ENCODE data around the gene PHKA1.
"Not testable (repeated sequence)": the region's sequence is repeated elsewhere in the genome, so short reads cannot be mapped to it uniquely, and the experiment has no call there.

The PHKA1 gene

DNA sequence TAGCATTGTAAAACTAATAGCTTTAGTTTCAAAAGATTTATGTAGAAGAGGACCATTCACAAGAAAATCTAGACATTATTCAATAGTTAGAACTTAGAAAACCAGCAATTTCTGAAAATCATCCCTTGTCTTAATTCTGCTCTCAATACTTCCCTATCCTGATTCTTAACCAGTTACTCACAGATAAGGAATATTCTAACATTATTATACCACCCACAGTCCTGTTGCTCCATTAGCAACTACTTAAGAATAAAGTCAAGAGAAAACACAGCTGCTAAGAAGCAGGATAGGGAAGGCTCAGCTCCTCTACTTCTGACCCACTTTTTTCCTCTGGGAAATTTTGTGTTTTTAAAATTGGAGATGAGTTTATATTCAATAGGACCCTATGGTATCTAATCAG is 47.7 kb downstream of the PHKA1 start:
- DNase-seq (ENCODE audit: low read depth) = no peak

- no peak for DNase-seq (ENCODE audit: low read depth)
Measured at GRCh38 chrX:72663737-72664136, 50.4 kb downstream of the PHKA1 start.

DNA sequence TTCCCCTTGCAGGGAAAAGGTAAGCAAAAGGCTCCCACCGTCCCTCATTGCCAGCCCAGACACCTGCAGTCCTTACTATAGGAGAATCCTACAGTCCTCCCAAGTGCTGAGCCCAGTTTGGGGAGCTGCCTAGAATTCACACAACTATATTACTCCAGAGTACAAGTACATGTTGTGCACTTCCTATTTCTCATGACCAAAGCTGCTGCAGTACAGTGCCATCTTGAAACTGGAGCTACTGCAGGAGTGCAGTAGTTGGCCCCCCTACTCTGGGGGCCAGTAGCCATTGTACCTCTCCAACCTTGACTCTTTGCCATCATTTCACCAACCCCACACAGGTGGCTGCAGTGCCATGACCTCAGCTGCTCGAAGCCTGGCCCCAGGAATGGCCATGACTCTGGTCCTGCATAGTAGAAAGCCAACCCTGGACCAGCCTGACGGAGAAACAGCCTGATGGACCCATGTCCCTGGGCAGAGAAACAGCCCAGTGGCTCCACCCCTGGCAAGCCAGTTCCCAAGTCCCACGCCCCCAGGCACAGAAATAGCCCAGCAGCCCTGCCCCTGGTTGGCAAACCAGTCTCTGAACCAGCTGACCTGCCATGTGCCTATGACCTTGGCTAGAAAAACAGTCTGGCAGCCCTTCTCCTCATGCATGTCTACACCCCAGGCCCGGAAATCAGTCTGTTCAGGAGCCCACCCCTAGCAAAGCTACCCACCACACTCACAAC is 51.9 kb downstream of the PHKA1 start:
- no peak for DNase-seq (ENCODE audit: low read depth)

GRCh38 chrX:72659723-72660122 is 54.4 kb downstream of the PHKA1 start:
- no peak for DNase-seq (ENCODE audit: low read depth)

- DNase-seq (ENCODE audit: low read depth) = no peak
Measured at GRCh38 chrX:72652082-72652481, 62.0 kb downstream of the PHKA1 start.

DNA sequence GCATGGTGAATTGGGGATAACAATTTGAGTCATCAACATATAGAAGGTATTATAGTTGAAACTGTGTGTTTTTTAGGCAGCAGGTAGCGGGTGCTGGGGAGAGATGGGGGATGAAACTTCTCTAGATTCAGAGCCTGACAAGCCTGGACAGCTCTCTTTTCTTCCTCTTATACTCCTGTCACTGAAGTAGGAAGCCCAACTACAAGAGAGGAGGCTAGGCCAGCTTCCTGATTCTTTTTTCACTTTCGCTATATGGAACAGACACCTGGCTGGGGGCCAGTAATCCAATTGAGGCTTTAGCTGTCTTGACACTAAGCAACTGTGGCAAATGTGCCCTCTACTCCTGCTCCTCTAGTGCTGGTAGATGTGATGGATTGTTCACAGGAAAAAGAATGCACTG is 69.2 kb downstream of the PHKA1 start:
- no peak for DNase-seq (ENCODE audit: low read depth)

- DNase-seq (ENCODE audit: low read depth) = no peak
Measured at GRCh38 chrX:72641611-72642010, 72.5 kb downstream of the PHKA1 start.

- DNase-seq (ENCODE audit: low read depth) = no peak
Measured at GRCh38 chrX:72635930-72636329, 78.2 kb downstream of the PHKA1 start.

GRCh38 chrX:72634331-72634730 is 79.8 kb downstream of the PHKA1 start:
- no peak for DNase-seq (ENCODE audit: low read depth)

GRCh38 chrX:72630185-72630584 is 83.9 kb downstream of the PHKA1 start:
- no peak for DNase-seq (ENCODE audit: low read depth)

DNA sequence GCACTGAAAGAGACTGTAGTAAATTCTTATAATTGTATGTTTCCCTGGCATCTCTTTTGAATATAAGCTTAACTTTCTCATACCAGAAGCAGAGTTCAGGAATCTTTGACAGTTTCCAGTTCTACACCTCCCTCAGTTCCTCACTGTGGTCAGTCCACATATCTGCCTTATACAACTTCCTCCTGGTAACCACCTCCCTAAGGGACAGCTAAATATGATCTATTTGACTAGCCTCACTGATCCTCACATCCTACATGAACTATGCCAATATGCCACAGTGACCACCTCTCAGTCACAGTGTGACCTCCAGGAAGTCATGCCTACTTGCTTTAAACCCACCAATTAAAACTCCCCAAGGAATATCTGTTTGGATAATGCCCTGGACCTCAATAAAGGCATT is 89.9 kb downstream of the PHKA1 start:
- no peak for DNase-seq (ENCODE audit: low read depth)

- no peak for DNase-seq (ENCODE audit: low read depth)
Measured at GRCh38 chrX:72621625-72622485, 92.3 kb downstream of the PHKA1 start.

DNA sequence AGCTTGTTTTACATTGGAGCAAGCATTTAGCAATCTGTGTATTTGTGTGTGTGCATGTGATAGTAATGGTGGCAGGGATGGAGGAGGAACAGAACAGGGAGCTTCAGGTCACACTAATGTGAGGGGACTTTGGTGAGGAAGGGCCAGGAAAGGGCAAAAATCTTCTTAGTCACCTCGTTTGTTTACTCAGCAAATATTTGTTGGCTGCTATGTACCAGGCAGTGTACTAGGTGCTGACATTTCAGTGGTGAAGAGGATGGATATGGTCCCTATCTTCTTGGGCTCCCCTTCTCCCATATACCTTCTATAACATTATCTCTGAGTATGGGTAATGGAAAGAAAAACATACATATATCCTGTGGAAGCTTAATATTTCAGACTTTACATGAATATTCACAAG is 92.9 kb downstream of the PHKA1 start:
- no peak for DNase-seq (ENCODE audit: low read depth)

- DNase-seq (ENCODE audit: low read depth) = no peak
Measured at GRCh38 chrX:72620550-72621145, 93.5 kb downstream of the PHKA1 start.

DNA sequence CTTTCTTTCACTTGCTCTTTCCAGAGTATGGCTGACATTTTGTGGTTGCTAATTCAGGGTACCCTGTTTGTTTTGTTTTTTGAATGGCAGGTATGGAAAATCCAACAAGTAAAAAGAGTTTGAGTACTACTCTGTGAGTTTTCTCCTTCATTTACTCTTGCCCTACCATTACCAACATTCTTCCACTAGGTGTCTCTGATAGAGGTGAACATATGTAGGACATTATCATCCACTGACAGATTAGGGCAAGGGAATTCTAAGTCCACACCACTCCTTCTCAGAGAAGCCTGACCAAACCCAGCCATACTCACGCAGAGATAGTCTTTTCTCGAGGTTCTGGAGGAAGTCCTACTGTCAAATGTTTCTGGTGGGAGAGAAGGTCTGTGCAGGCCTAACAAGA is 104.8 kb downstream of the PHKA1 start:
- no peak for DNase-seq (ENCODE audit: low read depth)

- no peak for DNase-seq (ENCODE audit: low read depth)
Measured at GRCh38 chrX:72604705-72605104, 109.4 kb downstream of the PHKA1 start.

DNA sequence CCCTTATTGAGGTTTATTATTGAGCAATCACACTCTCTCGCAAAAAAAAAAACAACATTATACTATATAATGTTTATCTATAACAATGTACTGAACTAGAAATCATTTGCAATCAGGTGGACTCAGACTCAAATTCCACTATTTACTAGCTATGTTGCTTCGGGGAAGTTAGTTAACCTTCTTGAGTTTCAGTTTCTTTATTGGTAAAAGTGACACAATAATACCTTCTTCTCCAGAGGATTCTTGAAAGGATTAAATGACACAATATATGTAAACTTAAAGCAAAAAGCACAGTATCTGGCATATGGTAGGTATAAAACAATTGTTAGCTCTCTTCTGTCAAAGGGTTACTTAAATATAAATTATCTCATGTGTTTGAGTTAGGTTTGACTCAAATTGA is 110.0 kb downstream of the PHKA1 start:
- no peak for DNase-seq (ENCODE audit: low read depth)

DNA sequence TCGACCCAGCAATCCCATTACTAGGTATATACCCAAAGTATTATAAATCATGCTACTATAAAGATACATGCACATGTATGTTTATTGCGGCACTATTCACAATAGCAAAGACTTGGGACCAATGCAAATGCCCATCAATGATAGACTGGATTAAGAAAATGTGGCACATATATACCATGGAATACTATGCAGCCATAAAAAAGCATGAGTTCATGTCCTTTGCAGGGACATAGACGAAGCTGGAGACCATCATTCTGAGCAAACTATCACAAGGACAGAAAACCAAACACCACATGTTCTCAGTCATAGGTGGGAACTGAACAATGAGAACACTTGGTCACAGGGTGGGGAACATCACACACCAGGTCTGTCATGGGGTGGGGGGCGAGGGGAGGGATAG is 123.1 kb downstream of the PHKA1 start:
- DNase-seq (ENCODE audit: low read depth) = not testable (repeated sequence)

GRCh38 chrX:72584163-72584562 is 129.9 kb downstream of the PHKA1 start:
- DNase-seq (ENCODE audit: low read depth) = no peak

DNA sequence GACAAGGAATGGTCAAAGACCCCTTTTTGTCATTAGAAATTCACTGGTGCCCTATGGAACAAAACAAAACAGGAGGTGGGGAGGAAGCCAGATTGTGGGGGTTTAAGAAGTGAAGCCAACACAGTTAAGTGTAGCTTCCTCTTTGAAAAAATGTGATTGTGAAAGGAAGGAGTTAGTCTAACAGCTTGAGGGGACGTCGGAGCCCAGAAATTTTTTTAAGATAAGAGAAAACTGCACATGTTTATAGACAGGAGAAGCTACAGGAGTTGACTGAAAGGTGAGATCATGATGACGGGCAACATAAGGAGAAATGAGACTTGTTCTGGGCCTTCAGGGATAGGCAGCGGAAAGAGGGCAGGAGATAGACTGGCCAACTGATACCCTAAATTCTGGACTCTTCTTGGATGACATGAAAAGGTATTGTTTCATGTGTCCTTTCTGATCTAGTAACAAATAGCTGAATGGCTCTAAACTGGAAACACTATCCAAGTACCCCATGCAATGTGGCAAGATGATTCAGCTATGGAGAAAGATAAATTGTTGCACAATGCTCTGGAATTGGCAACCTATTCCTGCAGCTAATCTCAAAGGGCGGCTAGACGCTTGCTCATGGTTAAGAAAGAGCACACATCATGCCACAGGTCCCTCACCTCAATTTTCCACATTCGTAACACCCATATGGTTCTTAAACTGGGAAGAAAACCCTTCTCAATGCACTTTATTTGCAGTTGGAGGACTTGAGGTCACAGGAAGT is 137.8 kb downstream of the PHKA1 start:
- DNase-seq (ENCODE audit: low read depth) = no peak

- no peak for DNase-seq (ENCODE audit: low read depth)
Measured at GRCh38 chrX:72573158-72573511, 141.0 kb downstream of the PHKA1 start.

Measured in stimulated activated CD8-positive, alpha-beta memory T cell treated with anti-CD3 and anti-CD28 coated beads, Interleukin-15, amount 100 ng/mL, for 1 hour (primary cell).